ENCODE results near the gene ZFAND2A. TPM values are rescaled to one million over a fixed set of nuclear protein-coding genes. Genes with fewer than 3 reads are reported as not detected.
A peak's percentile ranks its signal among the peaks of the same experiment; 100 is the strongest.

Gene ZFAND2A
- total RNA-seq, 1 experiment from 2014 or later: 14.5 TPM

GRCh38 chr7:1114505-1114904, 45.5 kb downstream of the ZFAND2A start (continued):
- TF ChIP-seq ARID4B (CRISPR knock-in tag; IDR thresholded peaks at IDR 0.05; ENCODE audit: borderline replicate concordance) (no peak), RORB (CRISPR knock-in tag; IDR thresholded peaks at IDR 0.05) (no peak), NFE2L1 (CRISPR knock-in tag; IDR thresholded peaks at IDR 0.05) (no peak)

DNA sequence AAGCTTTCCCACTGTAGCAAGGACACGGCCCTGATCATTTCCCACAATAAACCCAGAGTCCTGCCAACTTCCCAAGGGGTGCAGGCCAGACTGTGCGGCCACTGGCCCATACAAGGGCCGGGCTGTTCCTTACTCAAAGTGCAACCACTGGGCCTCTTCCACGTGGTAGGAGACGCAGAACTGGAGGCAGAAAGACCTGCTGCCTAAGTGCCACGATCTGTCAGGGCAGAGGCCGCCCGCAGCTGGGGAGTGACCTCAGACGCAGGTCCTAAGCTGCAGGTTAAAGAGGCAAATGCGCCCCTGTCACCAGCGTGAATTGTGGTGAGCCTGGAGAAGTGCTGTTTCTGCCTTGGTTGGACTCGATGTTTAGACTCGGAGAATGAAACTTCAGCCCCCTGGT, 45.9 kb downstream of the ZFAND2A start:
- CTCF ChIA-PET: interaction anchor here (1.2 to 2.8 kb wide), 5 partner anchors 10 to 126 kb away, joined by 3 to 13 read pairs (median 5); no protein-coding TSS in a partner anchor
- peaks cover 8% of the 10 kb centered on the region for H3K9me3 Mint-ChIP-seq
- no peaks in the 10 kb centered on the region for H3K27me3 Mint-ChIP-seq (ENCODE audit: low read depth)
- H3K4me3 Mint-ChIP-seq: no peak overlapping the region
- POLR2A ChIA-PET: no interaction called here
- H3K27ac Mint-ChIP-seq: peak overlapping the region; percentile 70; the same call in 1 of the 2 replicates
- peaks cover 17% of the 10 kb centered on the region for H3K36me3 Mint-ChIP-seq
- no peak for DNase-seq (ENCODE audit: low spot score)
- no peak for ATAC-seq
- TF ChIP-seq E2F4 (CRISPR knock-in tag; IDR thresholded peaks at IDR 0.05; ENCODE audit: borderline replicate concordance, low read depth) (no peak), PRDM15 (CRISPR knock-in tag; IDR thresholded peaks at IDR 0.05) (no peak), JUN (CRISPR knock-in tag; IDR thresholded peaks at IDR 0.05) (no peak), STAT6 (CRISPR knock-in tag; conservative IDR thresholded peaks at IDR 0.05; ENCODE audit: low read depth) (no peak)
- H3K4me1 Mint-ChIP-seq: no peaks in the 10 kb centered on the region

DNA sequence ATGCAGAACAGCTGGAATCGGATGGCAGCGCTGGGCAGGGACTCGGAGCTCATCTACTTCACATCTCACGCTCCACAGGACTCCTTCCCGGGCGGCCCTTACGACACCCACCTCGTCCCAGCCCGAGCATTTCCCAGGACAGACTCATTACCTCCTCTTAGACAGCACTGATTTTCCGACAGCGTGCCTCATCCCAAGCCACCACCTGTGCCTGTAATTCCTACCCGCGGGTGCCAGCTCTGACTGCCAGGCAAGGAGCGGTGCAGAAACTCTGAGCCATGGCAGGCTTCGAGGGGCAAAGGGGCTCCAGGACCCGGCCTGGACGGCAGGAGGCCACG, 46.5 kb downstream of the ZFAND2A start:
- Mint-ChIP-seq H3K4me1 (no peaks in the 10 kb centered on the region), H3K9me3 (peaks cover 8% of the 10 kb centered on the region), H3K27me3 (ENCODE audit: low read depth) (no peaks in the 10 kb centered on the region), H3K36me3 (peaks cover 17% of the 10 kb centered on the region), H3K27ac (no peak overlapping the region), H3K4me3 (no peak overlapping the region)
- ChIA-PET CTCF (interaction anchor here (1.2 to 2.8 kb wide), 5 partner anchors 10 to 125 kb away, joined by 3 to 13 read pairs (median 5); no protein-coding TSS in a partner anchor), POLR2A (no interaction called here)
- TF ChIP-seq ATF3 (CRISPR knock-in tag; conservative IDR thresholded peaks at IDR 0.05): no peak
- no peak for TF ChIP-seq PRRX2 (CRISPR knock-in tag; IDR thresholded peaks at IDR 0.05)
- no peak for TF ChIP-seq ZNF423 (CRISPR knock-in tag; IDR thresholded peaks at IDR 0.05)
- no peak for TF ChIP-seq FOXP1 (CRISPR knock-in tag; IDR thresholded peaks at IDR 0.05; ENCODE audit: borderline replicate concordance)
- TF ChIP-seq, protein P1, sequence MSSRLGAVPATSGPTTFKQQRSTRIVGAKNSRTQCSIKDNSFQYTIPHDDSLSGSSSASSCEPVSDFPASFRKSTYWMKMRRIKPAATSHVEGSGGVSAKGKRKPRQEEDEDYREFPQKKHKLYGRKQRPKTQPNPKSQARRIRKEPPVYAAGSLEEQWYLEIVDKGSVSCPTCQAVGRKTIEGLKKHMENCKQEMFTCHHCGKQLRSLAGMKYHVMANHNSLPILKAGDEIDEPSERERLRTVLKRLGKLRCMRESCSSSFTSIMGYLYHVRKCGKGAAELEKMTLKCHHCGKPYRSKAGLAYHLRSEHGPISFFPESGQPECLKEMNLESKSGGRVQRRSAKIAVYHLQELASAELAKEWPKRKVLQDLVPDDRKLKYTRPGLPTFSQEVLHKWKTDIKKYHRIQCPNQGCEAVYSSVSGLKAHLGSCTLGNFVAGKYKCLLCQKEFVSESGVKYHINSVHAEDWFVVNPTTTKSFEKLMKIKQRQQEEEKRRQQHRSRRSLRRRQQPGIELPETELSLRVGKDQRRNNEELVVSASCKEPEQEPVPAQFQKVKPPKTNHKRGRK (CRISPR knock-in tag; IDR thresholded peaks at IDR 0.05; ENCODE audit: borderline replicate concordance): no peak
- TF ChIP-seq MXD4 (CRISPR knock-in tag; IDR thresholded peaks at IDR 0.05; ENCODE audit: borderline replicate concordance): no peak
- TF ChIP-seq TCF7 (CRISPR knock-in tag; IDR thresholded peaks at IDR 0.05; ENCODE audit: low read depth): no peak
- no peak for TF ChIP-seq RELA (CRISPR knock-in tag; IDR thresholded peaks at IDR 0.05; ENCODE audit: borderline replicate concordance)
- TF ChIP-seq ZNF396 (CRISPR knock-in tag; IDR thresholded peaks at IDR 0.05; ENCODE audit: borderline replicate concordance): no peak
- DNase-seq (ENCODE audit: low spot score): no peak
- no peak for ATAC-seq

Data from WTC11 (cell line).